Lung (tissue), 12 donors: Measurements from ENCODE around the gene ZNF846. TPM values are rescaled to one million over a fixed set of nuclear protein-coding genes. Genes with fewer than 3 reads are reported as not detected.
"Not testable (repeated sequence)": the region's sequence is repeated elsewhere in the genome, so short reads cannot be mapped to it uniquely, and the experiment has no call there.

Experiments used
- ATAC-seq: fragments of 200-7000 bp; cut with Tn5 transposase; one replicate; pipeline ENCODE4 v1.9.1; 2020; ENCODE audit warnings: moderate number of reproducible peaks; ENCODE audit not compliant: insufficient read depth, low FRiP score
- DNase-seq, 3 donors: peaks; one replicate each; pipeline ENCODE4 v3.0.0-alpha.2; 2013 to 2017
- H3K27ac ChIP-seq, 2 donors: one replicate each; pipeline ENCODE4 v1.5.1; 2013; ENCODE audit warnings: mild to moderate bottlenecking in 2 of 2, moderate library complexity in 2 of 2, control low read depth in 1 of 2, inconsistent platforms in 1 of 2, low read depth in 1 of 2, low read length in 1 of 2
- H3K27me3 ChIP-seq, 3 donors: one replicate each; pipeline ENCODE4 v1.5.1; 2013; ENCODE audit warnings: low read length in 2 of 3; ENCODE audit not compliant: control insufficient read depth in 3 of 3, insufficient read depth in 3 of 3
- H3K36me3 ChIP-seq, 4 donors: one replicate each; pipeline ENCODE4 v1.5.1; 2013; ENCODE audit warnings: low read length in 4 of 4, mild to moderate bottlenecking in 1 of 4, moderate library complexity in 1 of 4; ENCODE audit not compliant: control insufficient read depth in 4 of 4, insufficient read depth in 4 of 4
- H3K4me1 ChIP-seq, 5 donors: one replicate each; pipeline ENCODE4 v1.5.1; 2013; ENCODE audit warnings: low read length in 5 of 5, mild to moderate bottlenecking in 2 of 5, moderate library complexity in 1 of 5; ENCODE audit not compliant: control insufficient read depth in 5 of 5, insufficient read depth in 5 of 5
- H3K4me3 ChIP-seq: one replicate; pipeline ENCODE4 v1.5.1; 2013; ENCODE audit warnings: mild to moderate bottlenecking, control low read depth, moderate library complexity
- H3K9ac ChIP-seq, 2 donors: one replicate each; pipeline ENCODE4 v1.5.1; 2013; ENCODE audit warnings: low read length in 2 of 2, control low read depth in 1 of 2; ENCODE audit not compliant: insufficient read depth in 1 of 2
- H3K9me3 ChIP-seq, 4 donors: one replicate each; pipeline ENCODE4 v1.5.1; 2013; ENCODE audit warnings: low read length in 3 of 4, mild to moderate bottlenecking in 1 of 4, moderate library complexity in 1 of 4; ENCODE audit not compliant: control insufficient read depth in 4 of 4, insufficient read depth in 3 of 4
- CTCF ChIP-seq: IDR thresholded peaks from 2 replicates; pipeline ENCODE4 v1.5.1; 2012; ENCODE audit warnings: mild to moderate bottlenecking; ENCODE audit errors: control extremely low read depth, extremely low read depth
- WGBS, 2 donors: extraction: QIAGEN DNeasy Blood & Tissue Kit; methylation state at CpG; one replicate each; pipeline ENCODE4 v1.1.7; 2013; 5-methylcytosine and 5-hydroxymethylcytosine counted together
- polyA plus RNA-seq, 2 donors: library from polyadenylated mRNA; stranded (reverse); fragments of 200-250 nt; gene quantifications; one replicate each; pipeline ENCODE4 v1.2.1, GENCODE V29; 2013
- total RNA-seq, 2 donors: library from RNA; depleted of rRNA in 1 of 2; stranded (reverse); fragments of >200 nt in 1 of 2; gene quantifications; one replicate each; pipeline ENCODE4 v1.2.1, GENCODE V29; 2014 to 2021
- donor health status: control.
- donor health status: control.
- donor health status: Bipolar disorder and iron deficiency.
- donor health status: healthy.
- donor health status: DM: yes; HTN: yes; CAD: no.

Gene ZNF846
- total and polyA plus RNA-seq, 4 donors, result 3.2 to 30.9 (median 8.9) TPM

GRCh38 chr19:9789066-9789465 is 20.5 kb upstream of the ZNF846 start:
- Histone ChIP-seq H3K27me3 (no peaks in the 10 kb centered on the region), H3K9me3 (no peaks in the 10 kb centered on the region), H3K4me1 (peaks cover 0 to 25% (median 2%) of the 10 kb centered on the region in 5 donors), H3K36me3 (no peaks in the 10 kb centered on the region), H3K27ac (no peak overlapping the region), H3K9ac (peak overlapping the region in 1 of 2 donors; percentile 55), H3K4me3 (no peak overlapping the region)
- DNase-seq (peak; percentile 44 to 59 (median 46)), ATAC-seq (no peak)
- WGBS, 2 donors, result 65 to 82% methylated on average over 11 of the region's 11 CpGs
- TF ChIP-seq CTCF, result no peak

DNA sequence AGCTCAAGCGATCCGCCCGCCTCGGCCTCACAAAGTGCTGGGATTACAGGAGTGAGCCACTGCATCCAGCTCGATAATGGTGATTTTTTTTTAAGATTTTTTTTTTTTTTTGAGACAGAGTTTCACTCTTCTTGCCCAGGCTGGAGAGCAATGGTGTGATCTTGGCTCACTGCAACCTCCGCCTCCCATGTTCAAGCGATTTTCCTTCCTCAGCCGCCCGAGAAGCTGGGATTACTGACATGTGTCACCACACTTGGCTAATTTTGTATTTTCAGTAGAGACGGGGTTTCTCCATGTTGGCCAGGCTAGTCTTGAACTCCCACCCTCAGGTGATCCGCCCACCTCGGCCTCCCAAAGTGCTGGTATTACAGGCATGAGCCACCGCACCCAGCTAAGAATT is 20.1 kb upstream of the ZNF846 start:
- not testable (repeated sequence) for ATAC-seq, H3K9ac ChIP-seq, H3K9me3 ChIP-seq, H3K4me3 ChIP-seq, H3K36me3 ChIP-seq, H3K27ac ChIP-seq, H3K27me3 ChIP-seq, DNase-seq
- WGBS, 2 donors, result 93 to 97% methylated on average over 13 of the region's 13 CpGs
- peaks cover 0 to 27% (median 5%) of the 10 kb centered on the region in 5 donors for H3K4me1 ChIP-seq

DNA sequence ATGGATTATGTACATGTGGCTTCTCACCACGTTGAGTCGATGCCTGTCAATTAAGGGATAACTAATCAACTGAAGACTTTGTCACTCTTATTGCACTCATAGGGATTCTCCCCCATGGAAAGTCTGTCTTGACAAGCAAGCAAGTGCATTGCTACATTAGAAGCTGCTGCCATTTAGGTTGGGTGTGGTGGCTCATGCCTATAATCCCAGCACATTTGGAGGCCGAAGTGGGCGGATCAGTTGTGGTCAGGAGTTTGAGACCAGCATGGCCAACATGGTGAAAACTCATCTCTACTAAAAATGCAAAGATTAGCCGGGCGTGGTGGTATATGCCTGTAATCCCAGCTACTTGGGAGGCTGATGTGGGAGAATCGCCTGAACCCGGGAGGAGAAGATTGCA is 18.3 kb upstream of the ZNF846 start:
- DNase-seq, result no peak
- TF ChIP-seq CTCF, result no peak
- WGBS, 2 donors, result 93 to 96% methylated on average over 8 of the region's 8 CpGs
- no peak overlapping the region for H3K9ac ChIP-seq
- H3K4me3 ChIP-seq, result no peak overlapping the region
- H3K27ac ChIP-seq, result peak overlapping the region in 1 of 2 donors; percentile 40
- H3K36me3 ChIP-seq, result no peaks in the 10 kb centered on the region
- no peaks in the 10 kb centered on the region for H3K9me3 ChIP-seq
- ATAC-seq, result no peak
- peaks cover 0 to 27% (median 5%) of the 10 kb centered on the region in 5 donors for H3K4me1 ChIP-seq
- no peaks in the 10 kb centered on the region for H3K27me3 ChIP-seq

DNA sequence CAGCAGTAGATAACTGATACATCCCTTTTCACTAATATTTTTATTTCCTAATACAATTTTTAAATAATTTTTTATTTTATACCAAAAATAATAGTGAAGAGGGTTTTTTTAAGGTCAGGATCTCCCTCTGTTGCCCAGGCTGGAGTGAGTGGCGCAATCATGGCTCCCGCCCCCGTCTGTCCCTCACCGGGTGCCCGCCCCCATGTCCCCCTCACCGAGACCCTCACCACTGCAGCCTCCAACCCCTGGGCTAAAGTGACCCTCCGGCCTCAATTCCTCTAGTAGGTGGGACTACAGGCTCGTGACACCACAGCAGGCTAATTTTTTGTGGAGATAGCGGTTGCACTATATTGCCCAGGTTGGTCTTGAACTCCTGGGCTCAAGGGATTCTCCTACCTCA is 17.8 kb upstream of the ZNF846 start:
- ATAC-seq (no peak), DNase-seq (no peak)
- WGBS, 2 donors, result 39 to 44% methylated on average over 9 of the region's 9 CpGs
- Histone ChIP-seq H3K9ac (peak overlapping the region in 1 of 2 donors; percentile 75), H3K4me3 (peak overlapping the region; percentile 52), H3K27ac (peak overlapping the region; percentile 97 to 99), H3K36me3 (no peaks in the 10 kb centered on the region), H3K9me3 (no peaks in the 10 kb centered on the region), H3K27me3 (no peaks in the 10 kb centered on the region), H3K4me1 (peaks cover 0 to 27% (median 5%) of the 10 kb centered on the region in 5 donors)
- TF ChIP-seq CTCF, result no peak
